SHP77 (cell line): ENCODE results near the gene CCDC88C.
"Not testable (repeated sequence)": the region's sequence is repeated elsewhere in the genome, so short reads cannot be mapped to it uniquely, and the experiment has no call there.

Experiments used
- DNase-seq, 2 experiments: peaks; one replicate each; lab custom pipeline; 2025; lab: John Stamatoyannopoulos, UW

CCDC88C gene

GRCh38 chr14:91243074-91243471 lies 174.5 kb downstream of the CCDC88C start:
- no peak for DNase-seq

GRCh38 chr14:91242635-91243034 lies 175.0 kb downstream of the CCDC88C start:
- DNase-seq = no peak

GRCh38 chr14:91241863-91242262 lies 175.8 kb downstream of the CCDC88C start:
- no peak for DNase-seq

GRCh38 chr14:91238661-91239060 lies 179.0 kb downstream of the CCDC88C start:
- no peak for DNase-seq

GRCh38 chr14:91238085-91238484 lies 179.5 kb downstream of the CCDC88C start:
- DNase-seq = no peak

- DNase-seq = no peak
Observed at GRCh38 chr14:91237219-91237618, 180.4 kb downstream of the CCDC88C start.

- no peak for DNase-seq
Observed at GRCh38 chr14:91235841-91236240, 181.8 kb downstream of the CCDC88C start.

GRCh38 chr14:91234791-91235114 lies 182.9 kb downstream of the CCDC88C start:
- no peak for DNase-seq

GRCh38 chr14:91233936-91234790 lies 183.5 kb downstream of the CCDC88C start:
- DNase-seq = no peak

- DNase-seq = no peak
Observed at GRCh38 chr14:91232603-91233002, 185.0 kb downstream of the CCDC88C start.

- DNase-seq = no peak
Observed at GRCh38 chr14:91232052-91232451, 185.6 kb downstream of the CCDC88C start.

- DNase-seq = no peak
Observed at GRCh38 chr14:91231446-91231845, 186.2 kb downstream of the CCDC88C start.

- DNase-seq = no peak
Observed at GRCh38 chr14:91230397-91231035, 187.1 kb downstream of the CCDC88C start.

GRCh38 chr14:91229743-91230200 lies 187.8 kb downstream of the CCDC88C start:
- DNase-seq = no peak

GRCh38 chr14:91229005-91229382 lies 188.6 kb downstream of the CCDC88C start:
- no peak for DNase-seq

- no peak for DNase-seq
Observed at GRCh38 chr14:91228112-91229004, 189.3 kb downstream of the CCDC88C start.

GRCh38 chr14:91227183-91227628 lies 190.4 kb downstream of the CCDC88C start:
- DNase-seq = no peak

GRCh38 chr14:91226360-91226759 lies 191.3 kb downstream of the CCDC88C start:
- not testable (repeated sequence) for DNase-seq

- DNase-seq = no peak
Observed at GRCh38 chr14:91225025-91225424, 192.6 kb downstream of the CCDC88C start.

- DNase-seq = no peak
Observed at GRCh38 chr14:91223028-91223783, 194.4 kb downstream of the CCDC88C start.
